Keratinocyte (primary cell): Measurements from ENCODE around the gene IDH1. TPM values are rescaled to one million over a fixed set of nuclear protein-coding genes. Genes with fewer than 3 reads are reported as not detected.

ENCODE experiments used
- DNase-seq: peaks from one replicate; pipeline ENCODE4 v3.0.0-alpha.2; 2011; ENCODE audit warnings: low read depth, missing footprints, low spot score
- FAIRE-seq: peaks from 2 replicates; lab custom pipeline; 2011; peaks lifted over from hg19 to GRCh38; lab: Jason Lieb, UNC
- H2AFZ ChIP-seq: 2 replicates; pipeline ENCODE4 v1.6.0; 2012; ENCODE audit warnings: low read length, control low read depth, inconsistent platforms; ENCODE audit not compliant: control insufficient read depth
- H3K27ac ChIP-seq: 2 replicates; pipeline ENCODE4 v1.5.1; 2011; ENCODE audit warnings: low read length; ENCODE audit not compliant: control insufficient read depth, insufficient read depth
- H3K27me3 ChIP-seq: 3 replicates; pipeline ENCODE4 v1.6.0; 2011; ENCODE audit warnings: low read length; ENCODE audit not compliant: control insufficient read depth, insufficient read depth; ENCODE audit errors: extremely low read depth
- H3K36me3 ChIP-seq, 2 experiments: 2 replicates in 1 of 2; 3 replicates in 1 of 2; pipeline ENCODE4 v1.5.1; 2011; ENCODE audit warnings: low read length in 2 of 2, mild to moderate bottlenecking in 1 of 2; ENCODE audit not compliant: control insufficient read depth in 2 of 2, insufficient read depth in 2 of 2; ENCODE audit errors: extremely low read depth in 1 of 2
- H3K4me1 ChIP-seq: 3 replicates; pipeline ENCODE4 v1.5.1; 2011; ENCODE audit warnings: low read length; ENCODE audit not compliant: control insufficient read depth, insufficient read depth; ENCODE audit errors: extremely low read depth
- H3K4me2 ChIP-seq: 3 replicates; pipeline ENCODE4 v1.6.0; 2011; ENCODE audit warnings: low read depth, low read length; ENCODE audit not compliant: control insufficient read depth, insufficient read depth; ENCODE audit errors: extremely low read depth
- H3K4me3 ChIP-seq, 3 experiments: fragments of 200-600 bp in 1 of 3; sonication (generic) in 1 of 3; 2 replicates in 2 of 3; 3 replicates in 1 of 3; pipeline ENCODE4 v1.5.1; 2011 to 2016; ENCODE audit warnings: low read length in 3 of 3, mild to moderate bottlenecking in 3 of 3, control low read depth in 2 of 3, inconsistent platforms in 1 of 3, low read depth in 1 of 3, mixed read lengths in 1 of 3, mixed run types in 1 of 3, moderate library complexity in 1 of 3; ENCODE audit not compliant: control insufficient read depth in 2 of 3, insufficient read depth in 2 of 3; ENCODE audit errors: extremely low read depth in 1 of 3
- H3K79me2 ChIP-seq: 2 replicates; pipeline ENCODE4 v1.6.0; 2012; ENCODE audit warnings: low read length; ENCODE audit not compliant: control insufficient read depth, insufficient read depth
- H3K9ac ChIP-seq: 3 replicates; pipeline ENCODE4 v1.6.0; 2011; ENCODE audit warnings: low read length; ENCODE audit not compliant: control insufficient read depth, insufficient read depth; ENCODE audit errors: extremely low read depth
- H3K9me1 ChIP-seq: 3 replicates; pipeline ENCODE4 v1.6.0; 2011; ENCODE audit warnings: low read length; ENCODE audit not compliant: control insufficient read depth, insufficient read depth; ENCODE audit errors: extremely low read depth
- H3K9me3 ChIP-seq: 2 replicates; pipeline ENCODE4 v1.5.1; 2012; ENCODE audit warnings: low read depth, low read length; ENCODE audit not compliant: control insufficient read depth
- H4K20me1 ChIP-seq: 3 replicates; pipeline ENCODE4 v1.6.0; 2011; ENCODE audit warnings: low read length; ENCODE audit not compliant: control insufficient read depth, insufficient read depth; ENCODE audit errors: extremely low read depth
- EZH2 ChIP-seq: IDR thresholded peaks from one replicate; pipeline ENCODE4 v1.6.1; 2012; ENCODE audit warnings: inconsistent platforms, mild to moderate bottlenecking, low read length, moderate library complexity
- dilution Hi-C: fragments of 300-500 bp; cut with MboI; formaldehyde crosslinking; loops from one replicate; pipeline ENCODE4 v1.7.0; 2020; ENCODE audit warnings: low sequenced_read_pairs; ENCODE audit not compliant: extremely low pct_ligation_motif_present
- polyA plus RNA-seq, 5 experiments: library from polyadenylated mRNA; depleted of rRNA in 3 of 5; stranded (reverse) in 3 of 5; stranded (forward) in 1 of 5; unstranded in 1 of 5; fragments of >200 nt; gene quantifications; 1 replicate in 1 of 5; 2 replicates in 3 of 5; 3 replicates in 1 of 5; pipeline versions ENCODE4 v1.2.1 to v1.2.3, GENCODE V29; 2011 to 2012; ENCODE audit warnings: missing spikeins in 2 of 5, low read depth in 1 of 5, low replicate concordance in 1 of 5
- TF ChIP-seq, protein P1 (sequence below), 3 experiments: IDR thresholded peaks in 1 of 3; conservative IDR thresholded peaks in 1 of 3; optimal IDR thresholded peaks in 1 of 3; 2 replicates in 2 of 3; 3 replicates in 1 of 3; pipeline versions ENCODE3 to v1.5.1; 2011; ENCODE audit warnings: low read length in 3 of 3, mild to moderate bottlenecking in 3 of 3, moderate library complexity in 2 of 3, control low read depth in 1 of 3, inconsistent platforms in 1 of 3; ENCODE audit not compliant: insufficient read depth in 2 of 3; ENCODE audit errors: extremely low read depth in 1 of 3

The IDH1 gene
- polyA plus RNA-seq, 1 donor (not counting 4 experiments of a cell fraction or from before 2014, with no cell fraction given) = 160 TPM

DNA sequence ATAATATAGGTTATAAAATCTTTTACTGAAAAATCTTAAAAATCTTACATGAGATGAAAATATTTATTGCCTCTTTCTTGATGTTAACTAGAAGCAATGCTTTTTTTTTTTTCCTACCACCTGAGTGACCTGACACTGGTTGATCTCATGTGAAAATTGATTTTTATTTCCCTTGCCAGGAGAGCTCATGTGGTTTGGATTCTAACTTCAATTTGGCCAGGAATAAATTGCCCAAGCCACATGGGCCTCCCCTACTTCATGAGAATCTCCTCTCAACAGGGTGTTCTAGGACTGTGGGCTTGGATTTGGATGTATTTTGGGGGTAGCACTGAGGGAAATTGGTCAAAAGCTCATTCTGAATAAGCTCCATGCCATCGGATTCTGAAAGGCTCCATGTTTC, 20.1 kb downstream of the IDH1 start:
- TF ChIP-seq EZH2 = no peak
- TF ChIP-seq, protein P1, sequence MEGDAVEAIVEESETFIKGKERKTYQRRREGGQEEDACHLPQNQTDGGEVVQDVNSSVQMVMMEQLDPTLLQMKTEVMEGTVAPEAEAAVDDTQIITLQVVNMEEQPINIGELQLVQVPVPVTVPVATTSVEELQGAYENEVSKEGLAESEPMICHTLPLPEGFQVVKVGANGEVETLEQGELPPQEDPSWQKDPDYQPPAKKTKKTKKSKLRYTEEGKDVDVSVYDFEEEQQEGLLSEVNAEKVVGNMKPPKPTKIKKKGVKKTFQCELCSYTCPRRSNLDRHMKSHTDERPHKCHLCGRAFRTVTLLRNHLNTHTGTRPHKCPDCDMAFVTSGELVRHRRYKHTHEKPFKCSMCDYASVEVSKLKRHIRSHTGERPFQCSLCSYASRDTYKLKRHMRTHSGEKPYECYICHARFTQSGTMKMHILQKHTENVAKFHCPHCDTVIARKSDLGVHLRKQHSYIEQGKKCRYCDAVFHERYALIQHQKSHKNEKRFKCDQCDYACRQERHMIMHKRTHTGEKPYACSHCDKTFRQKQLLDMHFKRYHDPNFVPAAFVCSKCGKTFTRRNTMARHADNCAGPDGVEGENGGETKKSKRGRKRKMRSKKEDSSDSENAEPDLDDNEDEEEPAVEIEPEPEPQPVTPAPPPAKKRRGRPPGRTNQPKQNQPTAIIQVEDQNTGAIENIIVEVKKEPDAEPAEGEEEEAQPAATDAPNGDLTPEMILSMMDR (optimal IDR thresholded peaks at IDR 0.05 in 1 of 3, IDR thresholded peaks at IDR 0.05 in 1 of 3, conservative IDR thresholded peaks at IDR 0.05 in 1 of 3; ENCODE audit: extremely low read depth in 1 of 3, insufficient read depth in 2 of 3, low read length in 3 of 3) = no peak
- no peaks in the 10 kb centered on the region for H3K79me2 ChIP-seq
- no peak overlapping the region for H3K4me3 ChIP-seq
- no peak overlapping the region for H3K4me2 ChIP-seq
- no peaks in the 10 kb centered on the region for H4K20me1 ChIP-seq
- no peak overlapping the region for H3K9ac ChIP-seq
- dilution Hi-C loops = no loop called here
- no peaks in the 10 kb centered on the region for H3K4me1 ChIP-seq
- FAIRE-seq = no peak
- no peak overlapping the region for H3K27ac ChIP-seq
- H3K36me3 ChIP-seq = peaks cover 3 to 9% of the 10 kb centered on the region in 2 experiments
- no peak for DNase-seq
- no peaks in the 10 kb centered on the region for H3K27me3 ChIP-seq
- H3K9me1 ChIP-seq = no peaks in the 10 kb centered on the region
- no peaks in the 10 kb centered on the region for H3K9me3 ChIP-seq
- no peak overlapping the region for H2AFZ ChIP-seq

DNA sequence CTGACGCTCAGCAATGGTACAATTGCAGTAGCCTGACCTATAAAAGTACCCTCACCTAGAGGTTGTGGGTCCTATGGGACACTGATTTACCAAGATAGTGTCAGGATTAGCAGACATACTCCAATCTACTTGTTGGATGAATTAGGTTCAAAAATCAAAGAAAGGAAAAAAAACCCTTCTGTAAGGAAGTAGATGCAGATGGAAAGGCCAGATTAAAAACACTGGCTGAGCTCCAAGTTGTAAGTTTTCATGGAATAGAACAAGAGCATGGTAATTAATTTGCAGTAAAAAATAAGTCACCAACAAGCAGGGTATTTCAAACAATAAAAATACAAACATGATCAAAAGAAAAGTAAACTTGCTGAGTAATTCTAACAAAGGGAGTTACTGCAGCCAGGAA, 26.4 kb downstream of the IDH1 start:
- TF ChIP-seq, protein P1 (optimal IDR thresholded peaks at IDR 0.05 in 1 of 3, IDR thresholded peaks at IDR 0.05 in 1 of 3, conservative IDR thresholded peaks at IDR 0.05 in 1 of 3; ENCODE audit: extremely low read depth in 1 of 3, insufficient read depth in 2 of 3, low read length in 3 of 3) = no peak
- no peak for TF ChIP-seq EZH2
- Histone ChIP-seq H3K4me3 (no peak overlapping the region), H3K79me2 (no peaks in the 10 kb centered on the region), H3K27ac (no peak overlapping the region), H4K20me1 (no peaks in the 10 kb centered on the region), H3K4me2 (no peak overlapping the region), H3K27me3 (no peaks in the 10 kb centered on the region), H3K9me3 (no peaks in the 10 kb centered on the region), H2AFZ (no peak overlapping the region), H3K4me1 (peaks cover 5% of the 10 kb centered on the region), H3K9me1 (no peaks in the 10 kb centered on the region), H3K36me3 (no peaks in the 10 kb centered on the region), H3K9ac (no peak overlapping the region)
- DNase-seq (no peak), FAIRE-seq (no peak)
- dilution Hi-C loops = no loop called here
